Kidney glomerular epithelial cell (primary cell): Measurements from ENCODE around the gene NSUN2.
"Not testable (repeated sequence)": the region's sequence is repeated elsewhere in the genome, so short reads cannot be mapped to it uniquely, and the experiment has no call there.

Experiments used
- DNase-seq: peaks from one replicate; lab custom pipeline; 2025; lab: John Stamatoyannopoulos, UW

The NSUN2 gene

DNA sequence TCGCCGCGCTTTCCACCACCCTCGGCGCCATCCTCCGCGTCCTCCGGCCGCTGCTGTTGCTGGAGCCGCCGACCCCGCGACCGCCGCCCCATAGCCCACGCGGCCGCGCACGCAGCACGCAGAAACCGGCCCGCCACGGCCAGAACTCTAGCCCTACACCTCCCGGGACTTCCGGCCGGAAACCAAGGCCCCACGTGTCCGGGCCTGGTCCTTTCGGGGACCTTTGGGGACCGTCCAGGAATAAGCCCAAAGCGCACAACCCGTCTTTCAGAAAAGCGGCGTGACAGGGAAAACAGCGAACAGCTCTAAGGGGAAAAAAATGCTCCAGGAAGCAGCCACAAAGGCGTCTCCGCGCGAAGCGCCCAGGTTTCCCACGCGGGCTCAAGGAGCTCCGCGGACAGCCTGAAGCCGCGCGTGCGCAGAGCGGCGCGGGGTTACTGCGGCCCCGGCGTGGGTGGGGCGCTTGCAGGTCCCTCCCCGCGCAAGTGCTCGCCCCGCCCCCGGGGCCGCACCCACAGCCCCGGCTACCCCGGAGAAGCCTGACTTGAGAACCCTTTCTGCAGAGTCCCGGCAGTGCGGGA lies at the start of gene NSUN2, which contains the start of gene SRD5A1:
NSUN2 (minus strand) TSS at position 157 of the 581 bp plus-strand sequence; CDS start at position 92, 65 bp downstream.
SRD5A1 (plus strand) TSS at position 553 of the 581 bp plus-strand sequence. CDS start 137 bp downstream, outside the sequence.
- peak; percentile 94 for DNase-seq

- no peak for DNase-seq
Measured at GRCh38 chr5:6682239-6682638, 49.4 kb upstream of the NSUN2 start.

DNA sequence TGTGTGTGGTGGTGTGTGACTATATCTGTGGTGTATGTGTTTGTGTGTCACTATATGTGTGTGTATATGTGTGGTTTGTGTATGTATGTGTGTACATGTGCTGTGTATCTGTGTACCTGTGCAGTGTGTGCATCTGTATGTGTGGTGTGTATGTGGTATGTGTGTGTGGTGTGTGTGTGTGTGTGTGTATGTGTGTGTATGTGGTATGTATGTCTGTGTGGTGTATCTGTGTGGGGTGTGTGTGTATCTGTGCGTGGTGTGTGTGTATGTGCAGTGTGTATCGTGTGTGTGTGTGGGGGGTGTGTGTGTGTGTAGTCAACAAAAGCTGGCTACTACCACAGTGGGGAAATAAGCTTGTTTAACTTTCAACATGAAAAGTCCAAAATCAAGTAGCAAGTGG lies 48.8 kb upstream of the NSUN2 start:
- DNase-seq: no peak

DNA sequence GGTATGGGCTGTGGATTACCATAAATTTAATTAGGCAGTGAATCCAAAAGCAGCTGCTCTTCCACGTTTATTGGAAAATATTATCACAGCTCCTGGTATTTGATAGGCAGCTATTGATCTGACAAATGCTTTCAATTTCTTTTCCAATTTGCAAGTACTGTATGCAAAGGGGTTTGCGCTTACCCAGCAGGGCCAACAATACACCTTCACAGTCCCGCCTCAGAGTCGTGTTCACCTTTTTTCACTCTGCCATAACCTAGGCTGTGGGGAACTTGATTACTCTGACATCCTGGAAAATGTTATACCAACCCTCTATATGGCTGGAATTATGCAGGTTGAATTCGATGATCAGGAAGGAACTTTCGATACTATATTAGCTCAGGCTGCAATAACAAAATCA lies 48.1 kb upstream of the NSUN2 start:
- no peak for DNase-seq

GRCh38 chr5:6678385-6678784 lies 45.5 kb upstream of the NSUN2 start:
- no peak for DNase-seq

DNA sequence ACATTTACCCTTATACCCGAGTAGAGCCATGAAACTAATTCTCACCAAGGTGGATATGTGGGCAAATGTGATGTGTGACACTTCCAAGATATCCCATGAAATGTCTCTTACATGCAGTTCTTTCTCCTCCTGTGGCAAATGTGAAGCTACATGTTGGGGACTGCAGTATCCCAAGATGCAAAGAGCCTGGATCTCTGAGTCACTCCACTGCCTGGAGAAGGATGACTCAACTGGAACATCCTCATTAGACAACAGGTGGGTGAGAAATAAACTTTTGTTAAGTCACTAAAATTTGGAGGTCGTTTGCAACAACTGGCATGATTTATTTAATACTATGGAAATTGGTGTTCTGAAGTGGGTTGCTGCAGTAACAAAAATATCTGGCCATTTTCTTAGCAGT lies 43.9 kb upstream of the NSUN2 start:
- DNase-seq: no peak

GRCh38 chr5:6675784-6676491 lies 43.1 kb upstream of the NSUN2 start:
- DNase-seq: no peak

DNA sequence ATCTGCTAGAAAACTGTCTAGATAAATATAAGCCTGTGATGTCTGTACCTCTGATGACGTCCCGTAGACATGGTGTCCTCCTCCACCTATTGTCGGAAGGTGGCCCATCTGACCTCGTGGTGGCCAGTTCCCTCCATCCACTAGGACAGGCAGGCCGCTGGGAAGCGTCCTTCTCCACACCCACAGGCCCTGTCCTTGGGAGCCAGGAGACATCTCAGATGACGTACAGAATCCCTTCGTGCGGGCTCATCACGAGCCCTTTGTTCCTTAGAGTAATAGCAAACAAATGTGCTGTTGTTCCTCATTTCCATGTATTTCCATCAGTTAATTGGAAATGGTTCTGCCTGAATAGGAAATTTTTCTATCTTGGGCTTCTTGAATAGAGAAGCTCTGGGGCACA lies 42.0 kb upstream of the NSUN2 start:
- DNase-seq: no peak

DNA sequence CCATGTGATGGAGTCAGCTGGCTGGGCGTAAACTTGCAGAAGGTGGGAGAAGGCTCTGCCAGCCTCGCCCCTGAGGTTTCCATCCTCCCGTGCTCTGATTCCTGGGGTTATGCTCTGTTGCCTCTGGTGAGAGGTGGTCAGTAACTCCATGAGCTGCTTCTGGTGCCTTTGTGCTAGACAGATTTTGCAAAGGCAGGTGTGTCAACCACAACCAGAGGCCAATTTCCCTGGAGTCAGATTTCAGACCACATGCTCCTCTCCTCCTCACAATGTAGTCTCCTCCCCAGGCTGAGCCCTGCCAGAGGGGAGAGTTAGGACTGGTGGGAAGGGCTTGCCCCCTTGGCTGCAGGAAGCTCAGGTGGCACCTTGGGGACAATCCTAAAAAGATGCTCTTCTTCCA lies 41.6 kb upstream of the NSUN2 start:
- no peak for DNase-seq

DNA sequence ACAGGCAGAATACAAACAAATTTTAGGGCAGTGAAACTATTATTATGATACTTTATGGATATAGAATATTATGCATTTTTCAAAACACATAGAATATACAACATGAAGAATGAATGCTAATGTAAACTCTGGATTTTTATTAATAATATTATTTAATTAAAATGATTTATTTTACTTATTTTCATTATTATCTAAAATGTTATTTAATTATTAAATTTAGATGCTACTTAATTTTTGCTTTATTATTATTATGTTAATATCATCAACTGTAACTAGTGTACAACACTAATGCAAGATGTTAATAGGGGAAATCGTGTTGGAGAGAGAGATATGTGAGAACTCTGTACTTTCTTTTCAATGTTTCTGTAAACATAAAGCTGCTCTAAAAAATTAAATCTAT lies 41.1 kb upstream of the NSUN2 start:
- no peak for DNase-seq

DNA sequence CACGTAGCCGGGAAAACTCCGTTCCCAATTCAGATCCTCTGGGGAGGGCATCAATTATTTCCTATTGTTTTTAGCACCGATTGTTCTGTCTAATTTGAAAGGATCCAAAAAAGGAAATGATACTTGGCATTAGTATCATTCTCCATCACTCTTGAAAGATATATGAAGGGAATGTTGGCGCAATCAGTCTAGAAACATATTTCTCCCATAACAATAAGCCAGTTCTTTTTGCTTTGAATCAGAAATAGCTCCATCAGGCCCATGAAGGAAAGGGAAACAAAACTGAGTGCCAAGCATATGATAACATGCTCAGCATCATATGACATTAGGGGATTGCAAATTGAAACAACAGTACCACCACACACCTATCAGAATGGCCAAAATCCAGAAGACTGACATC lies 40.2 kb upstream of the NSUN2 start:
- DNase-seq: no peak

DNA sequence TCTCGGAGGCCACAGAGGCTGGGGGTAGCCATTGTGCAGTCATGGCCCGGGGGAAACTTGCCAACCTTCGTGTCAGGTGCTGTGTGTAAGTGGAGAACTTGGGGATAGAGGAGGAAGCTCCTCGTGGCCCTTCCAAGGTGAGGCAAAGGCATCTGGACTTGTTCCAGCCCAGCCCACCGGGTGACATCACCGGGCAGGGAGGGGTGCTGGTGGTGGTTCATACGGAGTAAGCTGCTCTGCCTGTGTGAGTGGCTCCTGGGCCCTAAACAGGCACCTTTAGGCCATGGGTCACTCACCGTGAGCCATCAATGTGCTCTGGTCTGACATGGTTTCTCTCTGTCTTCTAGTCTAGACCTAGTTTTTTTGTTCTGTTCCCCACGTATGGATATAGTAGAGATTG lies 35.9 kb upstream of the NSUN2 start:
- DNase-seq: not testable (repeated sequence)

- DNase-seq: no peak
Measured at GRCh38 chr5:6667648-6668047, 34.8 kb upstream of the NSUN2 start.

DNA sequence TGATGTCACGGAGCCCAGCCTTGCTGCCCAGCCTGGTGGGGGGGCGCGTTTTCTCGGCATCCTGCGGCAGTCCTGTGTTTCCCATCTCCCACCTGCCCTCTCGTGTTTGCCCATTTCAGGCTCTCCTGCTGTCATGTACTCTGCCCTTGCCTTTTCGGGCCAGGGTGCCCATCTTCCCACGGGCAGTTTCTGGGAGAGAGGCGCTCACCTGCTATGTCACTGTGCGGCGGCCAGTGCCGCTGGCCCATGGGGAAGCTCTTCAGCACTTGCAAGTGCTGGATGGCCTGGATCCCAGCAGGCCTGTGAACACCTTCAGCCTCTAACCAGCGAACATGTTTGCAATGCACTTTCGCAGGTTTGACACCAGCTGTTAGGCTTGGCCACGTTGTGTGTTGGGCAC lies 33.9 kb upstream of the NSUN2 start:
- DNase-seq: no peak

GRCh38 chr5:6660688-6661087 lies 27.8 kb upstream of the NSUN2 start:
- DNase-seq: no peak

DNA sequence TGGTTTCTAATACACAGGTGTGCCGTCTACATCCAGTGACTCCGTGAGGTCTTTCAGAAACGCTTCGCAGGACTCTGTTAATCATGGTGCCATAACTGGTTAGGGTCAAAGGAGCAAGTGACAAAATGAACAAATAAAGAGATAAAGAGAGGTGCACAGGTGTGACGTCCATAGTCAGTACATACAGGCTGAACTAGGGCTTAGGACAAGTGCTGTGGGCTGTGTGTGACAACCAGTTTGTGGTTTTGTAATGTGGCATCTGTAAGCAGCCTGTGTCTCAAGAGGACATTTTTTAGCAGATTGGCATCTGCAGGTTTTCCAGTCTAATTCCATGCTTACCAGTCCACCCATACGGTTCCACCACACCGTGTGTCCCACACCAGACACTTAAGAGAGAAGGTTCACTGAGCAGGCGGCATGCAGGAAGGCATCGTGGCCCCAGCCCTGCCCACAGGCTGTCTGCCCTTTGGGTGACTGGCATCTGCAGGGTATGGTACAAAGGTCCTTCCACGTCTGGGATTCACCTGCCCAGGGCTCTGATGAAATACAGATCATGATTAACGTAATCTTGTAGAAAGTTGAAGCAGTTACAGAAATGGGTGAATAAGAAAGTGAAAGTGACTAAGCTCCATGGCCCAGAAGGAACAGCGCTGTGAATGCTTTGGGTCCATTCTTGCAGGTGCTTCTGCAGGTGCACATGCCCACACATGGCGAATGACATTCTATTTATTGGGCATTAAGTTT lies 27.3 kb upstream of the NSUN2 start:
- no peak for DNase-seq

- DNase-seq: no peak
Measured at GRCh38 chr5:6656680-6657079, 23.8 kb upstream of the NSUN2 start.

DNA sequence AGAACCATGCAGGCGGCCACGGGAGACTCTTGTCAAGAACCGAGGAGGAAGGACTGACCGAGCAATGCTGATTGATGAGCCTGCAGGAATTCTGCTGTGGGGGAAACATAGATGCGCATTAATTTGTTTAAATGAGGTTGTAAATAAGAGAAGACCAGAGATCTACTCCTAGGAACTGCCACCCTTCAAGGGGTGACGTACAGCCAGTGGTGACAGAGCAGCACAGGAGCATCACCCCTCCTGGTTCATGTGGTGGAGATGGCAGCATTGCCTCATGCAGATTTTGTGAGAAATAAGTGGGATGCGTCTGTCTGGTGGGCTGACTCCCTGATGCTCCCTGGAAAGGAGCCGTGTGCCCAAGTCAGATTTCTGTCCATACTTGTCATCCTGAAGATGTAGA lies 22.6 kb upstream of the NSUN2 start:
- DNase-seq: no peak

- DNase-seq: no peak
Measured at GRCh38 chr5:6652025-6652424, 19.2 kb upstream of the NSUN2 start.

GRCh38 chr5:6649681-6650080 lies 16.8 kb upstream of the NSUN2 start:
- no peak for DNase-seq

DNA sequence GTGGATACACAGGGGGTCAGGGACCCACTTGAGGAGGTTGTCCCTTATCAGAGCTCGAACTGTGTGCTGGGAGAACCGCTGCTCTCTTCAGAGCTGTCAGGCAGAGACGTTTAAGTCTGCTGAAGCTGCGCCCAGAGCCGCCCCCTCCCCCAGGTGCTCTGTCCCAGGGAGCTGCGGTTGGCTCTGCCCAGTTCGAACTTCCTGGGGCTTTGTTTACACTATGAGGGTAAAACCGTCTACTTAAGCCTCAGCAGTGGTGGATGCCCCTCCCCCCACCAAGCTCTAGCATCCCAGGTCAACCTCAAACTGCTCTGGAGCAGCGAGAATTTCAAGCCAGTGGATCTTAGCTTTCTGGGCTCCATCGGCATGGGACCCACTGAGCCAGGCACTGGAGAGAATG lies 16.3 kb upstream of the NSUN2 start:
- no peak for DNase-seq

DNA sequence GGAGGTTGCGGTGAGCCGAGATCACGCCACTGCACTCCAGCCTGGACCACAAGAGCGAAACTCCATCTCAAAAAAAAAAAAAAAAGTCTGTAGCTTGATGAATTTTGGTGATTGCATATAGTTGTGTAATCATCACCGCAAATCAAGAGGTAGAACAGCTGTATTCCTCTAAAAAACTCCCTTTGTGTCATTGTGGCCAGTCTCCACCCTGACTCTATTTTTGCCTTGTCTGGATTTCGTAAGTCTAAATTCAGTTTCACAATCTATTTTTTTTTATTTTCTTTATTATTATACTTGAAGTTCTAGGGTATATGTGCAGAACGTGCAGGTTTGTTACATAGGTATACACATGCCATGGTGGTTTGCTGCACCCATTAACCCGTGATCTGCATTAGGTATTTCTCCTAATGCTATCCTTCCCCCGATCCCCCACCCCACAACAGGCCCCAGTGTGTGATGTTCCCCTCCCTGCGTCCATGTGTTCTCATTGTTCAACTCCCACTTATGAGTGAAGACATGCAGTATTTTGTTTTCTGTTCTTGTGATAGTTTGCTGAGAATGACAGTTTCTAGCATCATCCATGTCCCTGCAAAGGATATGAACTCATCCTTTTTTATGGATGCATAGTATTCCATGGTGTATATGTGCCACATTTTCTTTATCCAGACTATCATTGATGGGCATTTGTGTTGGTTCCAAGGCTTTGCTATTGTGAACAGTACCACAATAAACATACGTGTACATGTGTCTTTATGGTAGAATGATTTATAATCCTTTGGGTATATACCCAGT lies 12.9 kb upstream of the NSUN2 start:
- DNase-seq: not testable (repeated sequence)
